MM.1S (cell line): ENCODE data around the gene MORN5.

ENCODE experiments used
- EZH2 ChIP-seq: fragments of 300-600 bp; sonication (generic); optimal IDR thresholded peaks from 2 replicates; pipeline ENCODE3; 2017; ENCODE audit warnings: low read depth, mild to moderate bottlenecking, antibody characterized with exemption, low read length, mixed read lengths
- TF ChIP-seq, protein P1 (sequence below): fragments of 300-600 bp; sonication (generic); IDR thresholded peaks from 2 replicates; pipeline ENCODE4 v1.5.1; 2016; ENCODE audit warnings: antibody characterized with exemption, low read length, mixed read lengths

DNA sequence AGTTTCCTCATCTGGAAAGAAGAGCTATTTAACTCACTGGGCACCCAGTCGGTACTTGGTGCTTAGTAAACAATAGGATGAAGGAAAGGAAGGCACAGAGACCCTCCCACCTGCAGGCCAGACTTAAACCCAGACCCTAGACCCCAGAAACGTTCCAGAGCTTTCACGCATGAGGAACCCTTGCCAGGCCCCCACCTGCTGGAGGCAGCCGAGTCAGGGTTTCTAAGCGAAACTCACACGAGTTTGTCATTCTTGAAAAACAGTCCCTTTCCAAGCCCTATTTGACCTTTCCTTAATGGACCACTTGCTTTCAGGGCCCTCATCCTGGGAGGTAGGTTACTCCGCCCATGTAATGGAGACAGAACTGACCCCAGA lies 30.8 kb upstream of the MORN5 start:
- TF ChIP-seq, protein P1, sequence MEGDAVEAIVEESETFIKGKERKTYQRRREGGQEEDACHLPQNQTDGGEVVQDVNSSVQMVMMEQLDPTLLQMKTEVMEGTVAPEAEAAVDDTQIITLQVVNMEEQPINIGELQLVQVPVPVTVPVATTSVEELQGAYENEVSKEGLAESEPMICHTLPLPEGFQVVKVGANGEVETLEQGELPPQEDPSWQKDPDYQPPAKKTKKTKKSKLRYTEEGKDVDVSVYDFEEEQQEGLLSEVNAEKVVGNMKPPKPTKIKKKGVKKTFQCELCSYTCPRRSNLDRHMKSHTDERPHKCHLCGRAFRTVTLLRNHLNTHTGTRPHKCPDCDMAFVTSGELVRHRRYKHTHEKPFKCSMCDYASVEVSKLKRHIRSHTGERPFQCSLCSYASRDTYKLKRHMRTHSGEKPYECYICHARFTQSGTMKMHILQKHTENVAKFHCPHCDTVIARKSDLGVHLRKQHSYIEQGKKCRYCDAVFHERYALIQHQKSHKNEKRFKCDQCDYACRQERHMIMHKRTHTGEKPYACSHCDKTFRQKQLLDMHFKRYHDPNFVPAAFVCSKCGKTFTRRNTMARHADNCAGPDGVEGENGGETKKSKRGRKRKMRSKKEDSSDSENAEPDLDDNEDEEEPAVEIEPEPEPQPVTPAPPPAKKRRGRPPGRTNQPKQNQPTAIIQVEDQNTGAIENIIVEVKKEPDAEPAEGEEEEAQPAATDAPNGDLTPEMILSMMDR: no peak
- no peak for TF ChIP-seq EZH2
